ENCODE results near the gene GAB2.

- no peak for TF ChIP-seq CTCF (IDR thresholded peaks at IDR 0.05)
- TF ChIP-seq POLR2A (IDR thresholded peaks at IDR 0.05), result no peak
Observed at GRCh38 chr11:78299000-78299710, 118.5 kb downstream of the GAB2 start.

All from thyroid gland (tissue), 4 donors.